Activated naive CD8-positive, alpha-beta T cell treated with anti-CD3 and anti-CD28 coated beads, Interleukin-2, amount 10 ng/mL, durations not matched to agents 7 days and 5 days (primary cell): ENCODE measurements around the gene PRKCA. TPM values are rescaled to one million over a fixed set of nuclear protein-coding genes. Genes with fewer than 3 reads are reported as not detected.

Experiments used
- ATAC-seq: fragments of 150-1000 bp; cut with Tn5 transposase; one replicate; pipeline ENCODE4 v1.10.0; 2021; ENCODE audit warnings: low read depth, moderate library complexity
- POLR2A ChIA-PET: fragments of 350-600 bp; sonication (Branson Sonifier 250); formaldehyde crosslinking; loops from one replicate; lab custom pipeline; 2021; ENCODE audit warnings: antibody characterized with exemption; lab: Charles Lee
- DNase-seq: peaks from one replicate; pipeline ENCODE4 v3.0.0; 2021
- H3K27ac Mint-ChIP-seq: one replicate; pipeline ENCODE4 v1.8.0; 2022; ENCODE audit warnings: mild to moderate bottlenecking, mixed read lengths
- H3K27me3 Mint-ChIP-seq: one replicate; pipeline ENCODE4 v1.8.0; 2022; ENCODE audit warnings: mild to moderate bottlenecking, moderate library complexity, mixed read lengths
- H3K36me3 Mint-ChIP-seq: one replicate; pipeline ENCODE4 v1.8.0; 2021; ENCODE audit warnings: mild to moderate bottlenecking, mixed read lengths
- H3K4me1 Mint-ChIP-seq: one replicate; pipeline ENCODE4 v1.8.0; 2021; ENCODE audit warnings: mixed read lengths
- H3K4me3 Mint-ChIP-seq: one replicate; pipeline ENCODE4 v1.8.0; 2022; ENCODE audit warnings: mild to moderate bottlenecking, moderate library complexity, mixed read lengths
- H3K9me3 Mint-ChIP-seq: one replicate; pipeline ENCODE4 v1.8.0; 2021; ENCODE audit warnings: mixed read lengths
- total RNA-seq, 2 experiments: library from RNA; stranded (reverse); gene quantifications; one replicate each; pipeline ENCODE4 v1.2.3, GENCODE V29; 2021

The PRKCA gene
- total RNA-seq, 2 experiments from 2014 or later: 66.1 to 66.5 TPM

DNA sequence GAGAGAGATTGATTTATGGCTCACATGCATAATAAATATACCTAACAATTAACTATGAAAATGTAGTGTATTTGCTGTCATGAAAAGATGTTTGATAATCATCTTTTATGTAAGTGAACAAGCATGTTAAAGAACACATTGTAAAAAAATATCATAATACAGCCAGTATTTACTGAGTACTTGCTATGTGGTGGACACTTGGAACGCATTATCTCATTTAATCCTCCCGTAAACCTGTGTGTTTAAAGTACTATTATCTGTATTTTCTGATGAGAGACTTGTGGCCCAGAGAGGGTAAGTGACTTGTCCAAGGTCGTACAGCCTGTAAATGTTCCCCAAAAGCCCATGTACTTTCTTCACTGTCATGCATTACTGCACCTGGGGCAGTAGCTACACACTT, 70.7 kb downstream of the PRKCA start:
- H3K9me3 Mint-ChIP-seq: no peaks in the 10 kb centered on the region
- no peak overlapping the region for H3K27ac Mint-ChIP-seq
- ATAC-seq: no peak
- H3K4me3 Mint-ChIP-seq: no peak overlapping the region
- POLR2A ChIA-PET: no interaction called here
- H3K27me3 Mint-ChIP-seq: no peaks in the 10 kb centered on the region
- no peak for DNase-seq
- H3K36me3 Mint-ChIP-seq: peaks cover 11% of the 10 kb centered on the region
- peaks cover 22% of the 10 kb centered on the region for H3K4me1 Mint-ChIP-seq

DNA sequence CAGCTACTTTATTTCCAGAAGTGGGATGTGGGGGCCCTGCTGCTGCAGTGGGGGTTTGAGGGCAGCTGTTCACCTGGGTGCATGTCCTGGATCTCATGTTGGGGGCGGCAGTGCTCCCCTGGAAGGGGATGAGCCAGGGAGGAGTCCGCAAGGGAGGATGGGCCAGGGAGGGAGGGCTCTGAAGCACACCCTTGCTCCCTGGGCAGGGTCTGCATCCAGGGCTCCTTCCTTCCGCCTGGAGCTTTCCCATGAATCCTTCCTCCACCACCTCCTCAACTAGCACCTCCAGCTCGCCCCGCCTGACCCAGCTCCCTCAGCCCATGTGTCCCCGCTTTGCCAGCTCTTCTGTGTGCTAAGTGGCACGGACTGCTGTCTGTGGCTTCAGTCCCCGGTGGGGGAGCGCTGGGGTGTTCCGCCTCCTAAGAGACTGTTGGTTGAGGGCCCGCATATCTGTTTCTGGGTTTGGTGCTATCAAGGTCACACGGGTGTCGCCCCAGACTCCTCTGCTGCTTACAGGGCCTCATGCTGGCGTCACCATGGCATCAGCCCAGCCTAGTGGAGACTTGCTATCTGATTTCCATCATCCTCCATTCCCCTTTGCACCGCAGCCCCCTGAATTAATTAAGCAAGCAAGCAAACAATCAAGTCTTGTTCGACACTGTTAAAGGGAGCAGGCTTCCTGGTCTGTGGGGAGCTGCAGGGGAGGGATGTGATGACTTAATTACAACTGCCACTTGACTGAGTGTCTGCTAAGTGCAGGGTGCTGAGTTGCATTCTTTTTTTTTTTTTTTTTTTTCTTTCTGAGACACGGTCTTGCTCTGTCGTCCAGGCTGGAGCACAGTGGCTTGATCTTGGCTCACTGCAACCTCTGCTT, 71.8 kb downstream of the PRKCA start:
- Mint-ChIP-seq H3K4me1 (peaks cover 23% of the 10 kb centered on the region), H3K4me3 (peak overlapping the region; percentile 48), H3K9me3 (no peaks in the 10 kb centered on the region), H3K36me3 (peaks cover 8% of the 10 kb centered on the region), H3K27ac (peak overlapping the region; percentile 67), H3K27me3 (no peaks in the 10 kb centered on the region)
- POLR2A ChIA-PET: interaction anchor here (0.7 to 1.5 kb wide), 2 partner anchors 19 to 1455 kb away, joined by 6 read pairs; partner anchors contain the start of gene LRRC37A3
- peak; percentile 80 for ATAC-seq
- DNase-seq: peak; percentile 39

DNA sequence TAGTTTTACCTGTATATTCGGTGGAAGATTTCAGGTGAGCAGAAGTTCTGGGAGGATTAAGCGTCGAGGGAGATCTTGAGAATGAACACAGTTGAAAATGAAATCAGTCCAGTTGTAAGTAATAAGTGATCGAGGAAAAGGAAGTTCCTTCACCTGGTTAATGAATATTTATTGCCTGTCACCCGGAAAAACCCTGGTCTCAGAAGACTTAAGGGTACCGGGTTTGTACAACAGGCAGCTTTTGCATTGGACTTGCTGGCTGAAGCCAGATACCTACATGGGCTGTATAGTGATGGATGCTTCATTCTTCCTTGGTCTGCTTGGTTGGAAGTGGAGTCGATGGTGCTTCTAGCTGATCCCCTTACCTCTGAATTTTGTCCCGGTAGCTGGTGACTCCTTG, 72.7 kb downstream of the PRKCA start:
- DNase-seq (no peak), ATAC-seq (no peak)
- Mint-ChIP-seq H3K36me3 (peaks cover 10% of the 10 kb centered on the region), H3K27ac (peak overlapping the region; percentile 67), H3K9me3 (no peaks in the 10 kb centered on the region), H3K27me3 (no peaks in the 10 kb centered on the region), H3K4me1 (peaks cover 24% of the 10 kb centered on the region), H3K4me3 (peak overlapping the region; percentile 25)
- POLR2A ChIA-PET: interaction anchor here (1.5 kb wide), 1 partner anchor 18 kb away, joined by 6 read pairs; no protein-coding TSS in a partner anchor

DNA sequence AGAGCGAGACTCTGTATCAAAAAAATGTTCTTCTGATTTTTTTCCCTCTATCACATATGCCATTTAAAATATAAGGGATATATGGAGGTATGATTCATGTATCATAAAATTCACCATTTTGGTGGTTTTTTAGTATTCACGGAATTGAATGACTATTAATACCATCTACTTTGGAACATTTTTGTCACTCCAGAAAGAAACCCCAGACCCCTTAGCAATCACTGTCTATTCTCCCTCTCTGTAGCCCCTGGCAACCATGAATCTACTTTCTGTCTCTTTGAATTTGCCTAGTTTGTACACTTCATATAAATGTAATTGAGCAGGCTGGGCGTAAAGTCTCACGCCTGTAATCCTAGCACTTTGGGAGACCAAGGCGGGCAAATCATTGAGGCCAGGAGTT, 75.9 kb downstream of the PRKCA start:
- H3K27ac Mint-ChIP-seq: no peak overlapping the region
- POLR2A ChIA-PET: no interaction called here
- no peak overlapping the region for H3K4me3 Mint-ChIP-seq
- DNase-seq (no peak), ATAC-seq (no peak)
- no peaks in the 10 kb centered on the region for H3K27me3 Mint-ChIP-seq
- H3K36me3 Mint-ChIP-seq: peaks cover 12% of the 10 kb centered on the region
- H3K4me1 Mint-ChIP-seq: peaks cover 19% of the 10 kb centered on the region
- H3K9me3 Mint-ChIP-seq: no peaks in the 10 kb centered on the region

DNA sequence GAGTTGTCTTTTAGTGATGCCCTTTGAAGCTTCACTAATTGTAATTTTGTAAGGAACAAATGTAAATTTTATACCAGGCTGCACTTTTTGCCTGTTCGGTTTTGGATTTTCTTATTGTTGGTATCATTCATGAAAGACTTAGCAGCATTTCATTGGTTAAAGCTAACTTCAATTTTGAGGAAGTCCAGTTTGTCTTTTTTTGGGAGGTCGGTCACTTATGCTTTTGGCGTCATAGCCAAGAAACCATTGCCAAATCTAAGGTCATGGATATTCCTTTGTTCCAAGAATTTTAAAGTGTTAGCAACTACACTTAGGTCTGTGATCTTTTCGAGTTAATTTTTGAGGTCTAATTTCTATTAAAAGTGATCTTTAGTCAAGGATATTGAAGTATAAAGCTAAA, 77.1 kb downstream of the PRKCA start:
- ATAC-seq (no peak), DNase-seq (no peak)
- POLR2A ChIA-PET: no interaction called here
- H3K27me3 Mint-ChIP-seq: no peaks in the 10 kb centered on the region
- peaks cover 12% of the 10 kb centered on the region for H3K4me1 Mint-ChIP-seq
- no peaks in the 10 kb centered on the region for H3K9me3 Mint-ChIP-seq
- H3K36me3 Mint-ChIP-seq: peaks cover 10% of the 10 kb centered on the region
- no peak overlapping the region for H3K4me3 Mint-ChIP-seq
- H3K27ac Mint-ChIP-seq: no peak overlapping the region

DNA sequence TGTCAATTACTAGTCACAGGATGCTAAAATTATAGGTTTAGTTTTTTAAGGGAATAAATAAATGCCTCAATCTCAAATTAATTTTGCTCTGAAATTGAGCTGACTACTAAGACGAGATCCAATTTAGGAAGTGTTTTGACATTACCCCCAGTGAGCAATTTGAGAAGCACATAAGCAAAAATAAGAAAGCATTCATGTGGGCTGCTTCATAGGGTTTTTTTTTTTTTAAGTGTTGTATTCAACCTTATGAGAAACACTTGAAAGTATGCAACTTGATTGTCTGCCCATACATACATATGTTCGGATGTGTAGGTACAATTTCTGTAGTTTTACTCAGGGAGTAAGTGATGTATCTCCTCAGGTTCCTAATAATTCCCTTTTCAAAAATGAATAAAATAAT, 77.6 kb downstream of the PRKCA start:
- Mint-ChIP-seq H3K27ac (no peak overlapping the region), H3K36me3 (peaks cover 12% of the 10 kb centered on the region), H3K27me3 (no peaks in the 10 kb centered on the region), H3K9me3 (no peaks in the 10 kb centered on the region), H3K4me3 (no peak overlapping the region), H3K4me1 (peaks cover 13% of the 10 kb centered on the region)
- ATAC-seq: no peak
- POLR2A ChIA-PET: no interaction called here
- DNase-seq: no peak

DNA sequence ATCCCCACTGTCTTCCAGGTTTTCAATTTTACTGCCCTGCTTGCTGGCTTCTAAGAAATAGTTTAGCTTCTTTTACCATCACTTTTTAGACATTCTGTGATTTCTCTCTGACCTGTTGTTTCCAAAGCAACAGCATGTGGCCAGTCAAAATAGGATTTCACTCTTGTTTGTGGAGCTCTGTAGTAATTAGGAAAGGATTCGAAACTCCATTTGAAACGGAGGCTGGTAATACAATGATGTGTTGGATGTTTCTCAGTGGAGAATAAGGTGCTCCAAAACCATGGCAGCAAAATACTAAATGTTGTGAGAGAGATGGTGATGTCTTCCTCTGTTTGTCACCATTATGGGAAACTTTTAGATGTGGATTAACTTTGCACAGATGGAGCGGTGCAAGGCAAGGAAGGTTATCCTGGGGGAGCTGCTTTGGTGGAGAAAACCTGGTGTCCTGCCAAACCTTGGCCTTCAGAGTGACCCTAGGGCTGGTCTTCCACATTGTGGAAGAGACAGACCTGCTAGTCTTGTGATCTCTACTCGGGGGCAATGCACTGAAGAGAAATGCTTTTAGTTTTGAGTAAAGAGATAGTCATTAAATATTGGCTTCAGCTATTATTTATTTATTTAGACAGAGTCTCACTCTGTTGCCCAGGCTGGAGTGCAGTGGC, 79.4 kb downstream of the PRKCA start:
- no peaks in the 10 kb centered on the region for H3K27me3 Mint-ChIP-seq
- POLR2A ChIA-PET: no interaction called here
- peaks cover 16% of the 10 kb centered on the region for H3K4me1 Mint-ChIP-seq
- no peaks in the 10 kb centered on the region for H3K9me3 Mint-ChIP-seq
- no peak overlapping the region for H3K4me3 Mint-ChIP-seq
- ATAC-seq (no peak), DNase-seq (no peak)
- H3K36me3 Mint-ChIP-seq: peaks cover 15% of the 10 kb centered on the region
- no peak overlapping the region for H3K27ac Mint-ChIP-seq

DNA sequence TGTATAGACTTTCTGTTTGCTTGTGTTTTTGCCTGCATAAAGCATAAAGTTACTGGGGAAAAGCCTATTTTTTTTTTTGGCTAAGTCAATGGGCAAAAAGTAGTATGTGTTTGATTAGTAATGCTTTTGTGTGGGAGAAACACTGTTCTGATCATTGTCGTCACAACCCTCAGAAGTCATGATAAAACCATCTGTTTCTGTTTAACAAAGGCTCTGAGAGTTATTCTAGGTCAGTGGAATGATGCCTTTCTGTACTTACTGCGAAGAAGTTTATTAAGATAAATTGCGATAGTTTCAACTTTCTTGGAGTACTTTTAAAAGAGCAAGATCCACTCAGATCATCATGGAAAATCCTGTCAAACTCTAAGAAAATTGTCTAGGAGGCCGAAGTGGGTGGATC, 80.9 kb downstream of the PRKCA start:
- DNase-seq (no peak), ATAC-seq (no peak)
- Mint-ChIP-seq H3K4me1 (peaks cover 22% of the 10 kb centered on the region), H3K36me3 (peaks cover 22% of the 10 kb centered on the region), H3K4me3 (no peak overlapping the region), H3K27me3 (no peaks in the 10 kb centered on the region), H3K27ac (no peak overlapping the region), H3K9me3 (peaks cover 1% of the 10 kb centered on the region)
- POLR2A ChIA-PET: no interaction called here

DNA sequence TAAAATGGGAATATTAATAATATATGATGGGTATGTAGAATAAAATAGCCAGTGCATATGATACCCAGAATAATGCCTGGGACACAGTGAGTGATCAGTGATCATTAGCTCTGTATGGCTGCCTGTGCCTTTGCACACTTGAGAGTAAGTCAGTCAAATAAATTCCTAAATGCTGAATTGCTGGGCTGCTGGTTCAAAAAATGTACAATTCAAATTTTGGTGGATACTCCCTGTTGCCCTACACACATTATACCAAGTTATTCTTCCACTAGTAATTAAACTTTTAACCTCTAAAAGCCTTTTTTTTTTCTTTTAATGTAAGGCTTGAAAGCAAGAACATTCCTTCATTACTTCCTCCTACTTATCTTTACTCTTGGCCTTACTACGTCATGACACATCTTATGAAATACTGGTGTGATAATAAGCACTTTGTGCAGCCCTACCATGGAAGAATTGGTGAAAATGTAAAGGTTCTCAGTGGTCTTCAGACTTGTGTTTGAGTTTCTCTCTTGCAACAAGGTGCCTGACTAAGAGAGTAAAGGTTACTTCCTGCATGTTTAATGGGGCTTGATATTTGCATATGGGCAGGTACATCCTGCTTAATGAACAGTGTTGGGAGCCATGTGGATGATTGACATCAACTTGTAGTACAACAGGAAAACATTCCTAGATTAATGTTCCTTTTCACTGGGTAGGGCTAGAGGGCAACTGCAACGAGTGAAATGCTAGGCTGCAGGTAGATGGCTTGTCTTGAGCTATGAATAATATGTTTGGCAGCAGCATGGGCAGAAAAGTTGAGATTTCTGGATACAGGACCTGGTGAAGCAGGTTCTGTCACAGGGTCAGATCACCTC, 84.3 kb downstream of the PRKCA start:
- POLR2A ChIA-PET: no interaction called here
- Mint-ChIP-seq H3K27ac (no peak overlapping the region), H3K4me3 (no peak overlapping the region)

DNA sequence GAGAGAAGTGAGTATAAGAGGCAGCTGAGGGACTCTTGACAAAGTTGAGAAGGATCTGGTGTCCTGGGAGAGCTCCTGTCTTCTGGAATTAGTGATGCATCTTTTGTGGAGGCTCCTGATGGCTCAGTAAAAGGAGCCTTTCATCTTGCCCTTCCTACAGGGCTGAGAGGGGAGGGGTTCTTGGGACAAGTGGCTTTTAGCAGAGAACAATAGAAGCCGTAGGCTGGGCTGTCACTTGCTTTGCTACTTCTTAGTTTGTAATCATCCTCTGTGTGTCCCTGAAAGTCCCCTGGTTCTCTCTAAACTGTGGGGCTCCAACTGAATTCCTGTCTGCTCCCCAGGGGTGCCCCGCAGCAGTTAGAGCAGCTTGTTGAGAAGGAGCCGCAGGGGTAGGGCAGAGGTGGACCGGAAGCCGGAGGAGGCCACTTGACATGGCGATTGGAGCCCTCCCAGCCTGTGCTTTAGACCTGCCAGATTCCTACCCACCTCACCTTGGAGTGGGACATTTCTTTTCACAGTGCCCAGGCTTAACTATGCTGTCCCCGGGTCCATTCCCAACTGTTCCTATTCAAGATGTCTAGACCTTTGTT, 85.1 kb downstream of the PRKCA start:
- Mint-ChIP-seq H3K9me3 (peaks cover 1% of the 10 kb centered on the region), H3K27me3 (no peaks in the 10 kb centered on the region), H3K27ac (no peak overlapping the region), H3K36me3 (peaks cover 37% of the 10 kb centered on the region), H3K4me3 (no peak overlapping the region), H3K4me1 (peaks cover 38% of the 10 kb centered on the region)
- POLR2A ChIA-PET: no interaction called here
- DNase-seq (no peak), ATAC-seq (no peak)

More for the DNA sequence above, 84.3 kb downstream of the PRKCA start:
- peaks cover 37% of the 10 kb centered on the region for H3K36me3 Mint-ChIP-seq
- peaks cover 30% of the 10 kb centered on the region for H3K4me1 Mint-ChIP-seq
- H3K27me3 Mint-ChIP-seq: no peaks in the 10 kb centered on the region
- ATAC-seq (peak; percentile 36), DNase-seq (no peak)
- peaks cover 1% of the 10 kb centered on the region for H3K9me3 Mint-ChIP-seq

DNA sequence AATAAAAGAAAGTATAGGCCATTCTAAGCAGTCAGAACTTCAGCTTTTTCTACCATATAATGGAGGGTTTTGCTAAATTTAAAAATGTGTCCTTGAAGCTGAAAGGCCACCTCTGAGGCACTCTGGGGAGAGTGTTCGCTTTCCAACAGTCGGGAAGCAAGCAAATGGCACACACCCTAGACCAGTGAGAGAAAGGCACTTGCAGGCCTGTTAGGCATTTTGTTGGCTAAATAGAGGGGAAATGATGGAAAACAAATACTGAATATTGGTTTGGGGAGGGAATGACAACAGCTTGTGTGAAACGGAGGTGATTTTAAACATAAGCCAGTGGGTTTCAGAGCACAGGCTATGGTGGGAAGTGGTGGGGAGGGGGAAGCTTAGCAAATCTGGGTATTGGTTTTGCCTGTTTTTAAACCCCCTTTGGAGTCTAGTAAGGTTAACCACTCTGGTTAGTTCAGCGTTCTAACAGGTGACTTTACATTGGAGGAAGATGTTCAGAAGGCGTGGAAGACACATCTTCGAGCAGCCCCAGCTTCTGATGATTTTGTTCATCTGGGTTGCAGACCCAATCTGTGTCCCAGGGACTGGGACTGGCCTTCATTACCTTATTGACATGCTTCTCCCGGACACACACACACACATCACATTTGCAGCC, 90.5 kb downstream of the PRKCA start:
- POLR2A ChIA-PET: interaction anchor here (1.4 kb wide), 1 partner anchor 19 kb away, joined by 6 read pairs; no protein-coding TSS in a partner anchor
- H3K27ac Mint-ChIP-seq: peak overlapping the region; percentile 93
- H3K36me3 Mint-ChIP-seq: peaks cover 50% of the 10 kb centered on the region

DNA sequence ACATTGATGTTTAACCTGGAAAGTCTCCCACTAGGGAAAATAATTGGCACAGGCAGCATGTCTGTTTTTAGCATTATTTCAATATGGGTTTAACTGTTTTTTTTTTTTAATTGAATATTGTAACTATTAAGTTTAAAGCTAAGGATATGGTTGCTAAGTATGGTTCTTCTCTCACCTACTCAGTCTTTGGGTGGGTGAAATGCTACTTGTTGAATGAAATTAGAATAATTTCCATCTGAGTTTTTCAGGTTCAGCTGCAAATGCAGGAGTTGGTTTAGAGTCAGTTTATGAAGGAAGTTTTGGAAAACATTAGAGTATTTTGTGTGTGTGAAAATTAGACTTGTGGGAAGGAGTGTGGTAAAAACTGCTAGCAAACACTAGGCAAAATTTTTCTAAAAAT, 93.5 kb downstream of the PRKCA start:
- H3K4me1 Mint-ChIP-seq: peaks cover 56% of the 10 kb centered on the region

More for the DNA sequence above, 90.5 kb downstream of the PRKCA start:
- Mint-ChIP-seq H3K27me3 (no peaks in the 10 kb centered on the region), H3K9me3 (peaks cover 9% of the 10 kb centered on the region), H3K4me1 (peaks cover 52% of the 10 kb centered on the region), H3K4me3 (peak overlapping the region; percentile 70)
- ATAC-seq: peak; percentile 51
- DNase-seq: no peak

More for the DNA sequence above, 93.5 kb downstream of the PRKCA start:
- POLR2A ChIA-PET: no interaction called here
- Mint-ChIP-seq H3K27me3 (no peaks in the 10 kb centered on the region), H3K36me3 (peaks cover 35% of the 10 kb centered on the region), H3K27ac (no peak overlapping the region), H3K9me3 (peaks cover 9% of the 10 kb centered on the region), H3K4me3 (no peak overlapping the region)
- ATAC-seq (no peak), DNase-seq (no peak)
